Activated gamma-delta T cell (primary cell): ENCODE data around the gene P2RY12.

Experiments
- DNase-seq: peaks from one replicate; lab custom pipeline; 2025; lab: John Stamatoyannopoulos, UW
- total RNA-seq, 2 donors: gene quantifications; one replicate each; lab custom pipeline; 2026; lab: John Stamatoyannopoulos, UW

P2RY12 gene
- 0 reads per million in 2 donors for total RNA-seq

- DNase-seq = no peak
Measured at GRCh38 chr3:151384741-151385174, at the start of gene P2RY12. Gene P2RY12, minus strand, starts transcription at chr3:151384753. Its CDS starts 45,908 bp downstream, at chr3:151338845.

GRCh38 chr3:151432616-151433372, 48.2 kb upstream of the P2RY12 start:
- no peak for DNase-seq

GRCh38 chr3:151431940-151432339, 47.4 kb upstream of the P2RY12 start:
- DNase-seq = no peak

- no peak for DNase-seq
Measured at GRCh38 chr3:151430821-151431484, 46.4 kb upstream of the P2RY12 start.

DNA sequence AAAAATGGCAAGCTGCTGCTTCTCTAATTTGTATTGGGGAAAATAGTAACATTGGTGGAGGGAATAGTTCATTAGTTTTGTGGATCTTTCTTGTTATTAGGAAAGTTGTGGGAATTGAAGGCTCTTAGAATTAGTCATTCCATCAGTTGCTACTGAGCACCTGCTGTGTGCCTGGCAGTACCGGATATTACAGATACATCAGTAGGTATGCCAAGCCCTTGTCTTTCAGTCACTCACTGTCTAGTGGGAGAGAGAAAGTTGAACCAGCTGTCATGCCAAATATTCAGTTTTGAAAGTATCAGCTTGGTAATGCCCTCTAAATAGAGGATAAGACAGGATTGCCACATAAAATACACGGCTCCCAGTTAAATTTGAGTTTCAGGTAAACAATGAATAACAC, 43.8 kb upstream of the P2RY12 start:
- DNase-seq = no peak

- no peak for DNase-seq
Measured at GRCh38 chr3:151426341-151426657, 41.7 kb upstream of the P2RY12 start.

DNA sequence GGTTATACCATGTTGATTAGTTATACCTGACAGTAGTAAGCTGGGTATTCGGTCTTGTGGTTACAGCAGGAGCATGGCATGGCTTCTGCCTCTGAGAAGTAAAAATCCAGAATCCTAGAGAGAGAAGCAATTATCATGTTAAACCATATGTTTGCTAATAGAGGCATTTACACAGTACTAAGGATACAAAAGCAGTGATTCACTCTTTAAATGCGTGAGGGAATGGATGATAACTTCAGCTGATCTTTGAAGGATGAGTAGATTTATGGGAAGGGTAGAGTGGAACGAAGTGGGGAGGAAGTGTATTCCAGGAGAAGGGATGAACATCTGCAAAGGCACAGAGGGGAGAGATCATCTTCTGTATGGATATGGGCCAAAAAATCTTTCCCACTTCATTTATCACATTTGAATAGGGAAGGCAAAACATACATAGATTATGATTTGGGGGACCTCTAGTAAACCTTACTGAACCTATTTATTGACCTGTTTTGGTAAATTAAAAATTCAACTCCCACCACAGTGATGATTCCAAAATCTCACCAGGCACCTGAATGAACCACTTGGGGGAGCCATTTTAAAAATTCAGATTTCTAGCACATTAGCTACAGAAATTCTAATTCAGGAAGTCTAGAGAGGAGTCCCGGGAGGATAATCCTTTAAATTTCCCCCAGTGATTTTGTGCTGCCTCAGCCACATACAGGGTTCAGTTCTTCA, 41.2 kb upstream of the P2RY12 start:
- no peak for DNase-seq

GRCh38 chr3:151423091-151423490, 38.5 kb upstream of the P2RY12 start:
- no peak for DNase-seq

DNA sequence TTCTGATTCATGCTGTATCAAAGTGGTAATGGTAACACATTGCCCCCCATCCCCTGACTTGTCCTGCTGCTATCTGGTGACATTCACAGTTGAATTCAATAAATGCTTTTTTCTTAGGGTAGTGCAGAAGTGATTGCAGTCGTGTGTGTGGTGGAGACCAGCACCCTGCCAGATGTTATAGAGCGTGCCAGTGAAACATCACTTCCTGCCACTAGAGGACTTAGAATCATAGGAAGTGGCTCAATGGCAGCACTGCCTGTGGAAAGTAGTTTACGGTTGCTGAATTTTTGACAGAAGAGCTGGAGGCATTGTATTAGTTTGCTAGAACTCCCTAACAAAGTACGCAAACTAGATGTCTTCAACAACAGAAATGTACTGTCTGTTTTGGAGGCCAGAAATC, 37.4 kb upstream of the P2RY12 start:
- DNase-seq = no peak

DNA sequence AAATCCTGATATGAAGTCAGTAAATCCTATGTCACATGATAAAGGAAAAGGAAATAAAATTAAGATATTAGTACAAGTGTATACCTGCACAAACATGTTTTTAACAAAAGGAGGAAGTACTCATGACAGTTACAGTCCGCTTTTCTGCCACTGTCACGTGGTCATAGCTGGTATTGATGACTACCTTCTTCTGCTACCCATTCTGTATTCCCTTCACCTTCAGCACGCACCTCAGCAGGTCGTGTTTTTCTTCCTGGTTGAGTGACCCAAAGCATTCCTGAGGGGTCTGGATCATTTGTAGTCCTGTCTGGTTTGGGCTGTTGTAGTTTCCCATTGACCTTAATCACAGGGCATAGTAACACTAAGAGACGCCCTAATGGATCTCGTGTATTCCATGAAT, 35.3 kb upstream of the P2RY12 start:
- DNase-seq = no peak

DNA sequence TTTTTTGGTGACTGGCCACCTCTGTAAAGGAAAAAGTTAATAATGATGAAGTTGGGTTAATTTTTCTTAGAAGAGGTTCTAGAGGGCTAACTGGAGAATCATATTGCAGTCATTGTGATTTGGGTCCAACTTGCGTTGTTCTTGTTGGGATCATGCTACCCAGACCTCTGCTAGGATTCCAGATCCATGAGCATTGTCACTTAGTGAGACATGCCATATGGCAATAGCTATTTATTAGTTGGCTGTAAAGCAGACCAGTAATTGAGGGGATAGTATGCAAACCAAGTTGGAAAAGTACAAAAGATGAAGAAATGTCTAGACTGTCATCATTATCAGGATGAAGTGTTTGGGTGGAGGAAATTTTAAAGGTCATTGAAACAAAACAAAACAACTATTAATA, 30.7 kb upstream of the P2RY12 start:
- DNase-seq = no peak

DNA sequence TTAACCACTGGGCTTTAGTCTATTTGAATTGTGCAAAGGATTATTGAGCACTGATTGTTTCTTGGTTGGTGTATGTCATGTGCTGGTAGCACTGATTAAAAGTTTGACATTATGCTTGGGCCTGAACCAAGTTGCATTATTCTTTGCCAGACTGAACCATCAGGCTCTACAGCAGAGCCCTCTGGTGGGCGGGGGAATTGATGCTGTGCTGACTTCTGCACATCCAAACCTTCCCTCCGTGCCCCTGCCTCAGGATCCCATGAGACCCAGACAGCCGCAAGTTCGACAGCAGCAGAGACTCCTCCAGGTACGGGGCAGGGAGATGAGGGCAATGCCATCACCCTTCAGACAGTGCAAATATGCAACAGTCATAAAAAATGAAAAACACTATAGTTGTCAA, 28.4 kb upstream of the P2RY12 start:
- DNase-seq = no peak

DNA sequence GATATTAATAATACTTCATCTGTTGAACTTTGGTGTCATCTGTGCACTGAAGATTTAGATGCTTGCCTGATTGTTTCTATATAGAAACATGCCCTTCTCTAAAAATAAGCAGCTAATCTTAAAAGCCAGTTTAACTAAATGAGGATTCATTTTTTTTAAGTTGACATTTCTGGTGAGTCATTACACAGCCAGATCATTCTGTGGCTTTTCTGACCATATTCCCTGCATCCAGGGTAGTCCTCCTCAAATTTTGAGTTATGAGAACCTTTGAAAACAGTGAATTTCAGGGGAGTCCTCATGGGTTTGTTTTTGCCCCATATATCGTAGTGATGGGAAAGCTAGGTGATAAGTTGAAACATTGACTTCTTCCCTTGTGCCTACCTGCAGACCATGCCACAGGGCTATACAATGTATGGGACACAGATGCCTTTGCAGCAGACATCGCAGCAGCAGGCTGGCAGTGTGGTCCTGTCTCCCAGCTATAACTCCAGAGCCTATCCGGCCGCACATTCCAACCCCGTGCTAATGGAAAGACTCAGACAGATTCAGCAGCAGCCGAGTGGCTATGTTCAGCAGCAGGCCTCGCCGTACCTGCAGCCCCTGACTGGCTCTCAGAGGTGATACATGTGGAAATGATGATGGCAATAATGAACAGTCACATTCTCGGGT, 26.5 kb upstream of the P2RY12 start:
- no peak for DNase-seq

- DNase-seq = no peak
Measured at GRCh38 chr3:151407928-151408327, 23.4 kb upstream of the P2RY12 start.

- no peak for DNase-seq
Measured at GRCh38 chr3:151404316-151404715, 19.8 kb upstream of the P2RY12 start.

GRCh38 chr3:151403246-151403645, 18.7 kb upstream of the P2RY12 start:
- DNase-seq = no peak

DNA sequence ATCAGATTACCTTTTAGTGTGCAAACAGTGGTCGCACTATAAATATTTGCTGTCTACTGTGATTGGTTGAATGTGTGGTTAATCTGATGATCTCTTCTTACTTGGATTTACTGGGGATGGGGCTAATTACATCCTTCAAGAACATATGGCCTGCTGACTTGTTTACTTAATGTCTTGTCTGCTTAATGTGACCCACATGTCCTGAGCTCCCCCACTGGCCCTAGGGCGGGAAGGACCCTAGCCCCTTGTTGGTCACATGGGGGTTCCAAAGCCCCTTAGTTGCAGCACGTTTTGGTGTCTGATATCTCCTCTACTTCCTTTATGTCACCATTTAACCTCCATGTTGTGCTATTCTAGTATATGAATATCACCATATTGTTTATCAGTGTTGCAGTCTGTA, 17.8 kb upstream of the P2RY12 start:
- DNase-seq = no peak

DNA sequence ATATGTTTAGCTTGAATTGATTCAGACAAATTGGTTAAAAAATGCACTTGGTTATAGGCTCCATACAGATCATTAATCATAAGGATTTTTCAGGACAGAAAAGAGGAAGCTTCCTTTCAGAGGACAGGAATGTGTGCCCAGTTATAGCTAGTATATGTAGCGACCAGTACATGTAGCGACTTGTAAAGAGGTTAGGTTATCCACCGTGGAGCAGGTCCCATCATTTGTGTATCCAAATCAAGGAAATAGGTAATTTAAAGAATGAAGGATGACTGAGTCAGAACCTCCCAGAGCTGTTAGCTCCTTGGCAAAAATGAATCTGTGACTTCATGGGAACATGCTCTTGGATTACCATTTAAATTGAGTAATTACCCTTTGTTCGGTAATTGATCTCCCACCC, 15.8 kb upstream of the P2RY12 start:
- DNase-seq = no peak

DNA sequence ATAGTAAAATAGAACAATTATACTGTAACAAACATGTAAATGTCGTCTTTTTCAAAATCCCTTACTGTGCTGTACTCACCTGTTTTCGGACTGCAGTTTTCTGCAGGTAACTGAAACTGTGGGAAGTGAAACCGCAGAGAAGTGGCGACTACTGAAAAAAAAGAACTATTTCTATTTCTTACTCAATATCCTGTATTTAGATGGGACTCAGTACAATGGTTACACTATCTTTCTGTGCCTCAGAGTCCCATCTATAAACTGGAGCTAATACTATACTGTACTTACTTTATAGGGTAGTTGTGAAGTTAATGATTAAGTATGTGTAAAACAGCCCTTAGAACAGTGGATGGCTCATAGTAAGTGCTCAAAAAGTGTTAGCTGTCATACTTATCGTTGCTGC, 14.3 kb upstream of the P2RY12 start:
- no peak for DNase-seq

DNA sequence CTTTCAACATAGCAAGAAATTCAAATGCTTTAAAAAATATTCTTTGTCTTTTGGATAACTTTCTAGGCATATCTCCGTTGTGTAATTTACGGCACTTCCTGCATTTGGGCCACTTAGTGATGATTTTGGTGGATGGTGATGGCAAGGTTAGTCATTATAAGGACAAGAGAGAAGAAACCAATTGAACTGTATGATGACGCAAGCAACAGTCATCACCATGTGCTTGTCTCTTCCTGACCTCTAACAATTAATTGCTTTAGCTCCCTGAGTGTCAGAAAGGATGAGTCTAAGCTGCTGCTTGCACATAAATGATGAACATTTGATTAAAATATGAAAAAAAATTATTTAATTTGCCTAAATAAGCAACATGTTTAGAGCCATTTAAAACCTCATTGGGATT, 11.3 kb upstream of the P2RY12 start:
- no peak for DNase-seq

- no peak for DNase-seq
Measured at GRCh38 chr3:151394611-151395010, 10.1 kb upstream of the P2RY12 start.

GRCh38 chr3:151393941-151394340, 9.4 kb upstream of the P2RY12 start:
- DNase-seq = no peak
